ENCODE measurements around the gene ANKRD55.

GRCh38 chr5:56142233-56142613 lies 90.9 kb downstream of the ANKRD55 start:
- TF ChIP-seq CTCF (IDR thresholded peaks at IDR 0.05): no peak
- no peak for TF ChIP-seq POLR2A (IDR thresholded peaks at IDR 0.05)
- no peak for TF ChIP-seq EP300 (IDR thresholded peaks at IDR 0.05; ENCODE audit: low read depth)
- no peak for TF ChIP-seq POLR2AphosphoS5 (IDR thresholded peaks at IDR 0.05)

All from transverse colon (tissue), 4 donors.